Suprapubic skin (tissue), 4 donors: ENCODE data around the gene RETREG2.

Experiments
- CTCF ChIP-seq, 2 donors: fragments of 200-600 bp in 1 of 2; fragments of 450-650 bp in 1 of 2; sonication (generic) in 1 of 2; IDR thresholded peaks; one replicate each; pipeline ENCODE4 v1.5.1; 2016 to 2019; ENCODE audit warnings: antibody characterized with exemption in 2 of 2, mild to moderate bottlenecking in 1 of 2, moderate library complexity in 1 of 2
- EP300 ChIP-seq: sonication (generic); formaldehyde crosslinking; IDR thresholded peaks from one replicate; pipeline ENCODE4 v1.6.1; 2017; ENCODE audit warnings: antibody characterized with exemption
- POLR2A ChIP-seq, 2 donors: fragments of 450-650 bp; IDR thresholded peaks; one replicate each; pipeline ENCODE4 v1.6.1; 2017; ENCODE audit warnings: antibody characterized with exemption in 2 of 2, mild to moderate bottlenecking in 2 of 2, moderate library complexity in 2 of 2
- POLR2AphosphoS5 ChIP-seq, 3 donors: sonication (generic); formaldehyde crosslinking; IDR thresholded peaks; one replicate each; pipeline ENCODE4 v1.6.1; 2017; ENCODE audit warnings: antibody characterized with exemption in 3 of 3

- TF ChIP-seq CTCF (IDR thresholded peaks at IDR 0.05): peak; percentile 42 to 52
- no peak for TF ChIP-seq POLR2A (IDR thresholded peaks at IDR 0.05)
- TF ChIP-seq POLR2AphosphoS5 (IDR thresholded peaks at IDR 0.05): no peak
- no peak for TF ChIP-seq EP300
These were observed 22.9 kb upstream of the RETREG2 start for GRCh38 chr2:219155054-219155644.
